NB4 (cell line): ENCODE results near the gene CNNM4.

Experiments
- MAX ChIP-seq: IDR thresholded peaks from 2 replicates; pipeline ENCODE4 v1.6.1; 2011; ENCODE audit warnings: low read depth, low read length
- MYC ChIP-seq: IDR thresholded peaks from 2 replicates; pipeline ENCODE4 v1.6.1; 2011; ENCODE audit warnings: low read depth, low read length
- POLR2A ChIP-seq: IDR thresholded peaks from 2 replicates; pipeline ENCODE4 v1.6.1; 2011; ENCODE audit warnings: mild to moderate bottlenecking; ENCODE audit not compliant: insufficient read length; ENCODE audit errors: extremely low read depth
- TF ChIP-seq, protein P1 (sequence below): IDR thresholded peaks from one replicate; pipeline ENCODE4 v1.5.1; 2012; ENCODE audit warnings: low read depth, low read length

DNA sequence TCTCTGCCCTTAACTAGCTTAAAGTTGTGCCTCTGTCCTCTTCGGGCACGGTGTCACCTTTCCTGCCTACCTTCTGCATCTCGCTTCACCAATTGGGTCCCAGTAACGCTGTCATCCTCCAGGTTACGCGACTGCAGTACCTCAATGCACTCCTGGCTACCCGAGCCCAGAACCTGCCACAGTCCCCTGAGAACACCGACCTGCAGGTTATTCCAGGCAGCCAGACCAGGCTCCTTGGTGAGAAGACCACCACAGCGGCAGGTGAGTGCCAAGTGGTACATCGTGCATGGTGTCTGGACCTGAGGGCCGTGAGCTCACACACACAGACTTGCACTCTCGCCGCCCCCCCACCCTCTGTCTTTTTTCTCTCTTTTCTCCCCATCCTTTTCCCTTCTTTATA lies 68.2 kb downstream of the CNNM4 start:
- TF ChIP-seq, protein P1, sequence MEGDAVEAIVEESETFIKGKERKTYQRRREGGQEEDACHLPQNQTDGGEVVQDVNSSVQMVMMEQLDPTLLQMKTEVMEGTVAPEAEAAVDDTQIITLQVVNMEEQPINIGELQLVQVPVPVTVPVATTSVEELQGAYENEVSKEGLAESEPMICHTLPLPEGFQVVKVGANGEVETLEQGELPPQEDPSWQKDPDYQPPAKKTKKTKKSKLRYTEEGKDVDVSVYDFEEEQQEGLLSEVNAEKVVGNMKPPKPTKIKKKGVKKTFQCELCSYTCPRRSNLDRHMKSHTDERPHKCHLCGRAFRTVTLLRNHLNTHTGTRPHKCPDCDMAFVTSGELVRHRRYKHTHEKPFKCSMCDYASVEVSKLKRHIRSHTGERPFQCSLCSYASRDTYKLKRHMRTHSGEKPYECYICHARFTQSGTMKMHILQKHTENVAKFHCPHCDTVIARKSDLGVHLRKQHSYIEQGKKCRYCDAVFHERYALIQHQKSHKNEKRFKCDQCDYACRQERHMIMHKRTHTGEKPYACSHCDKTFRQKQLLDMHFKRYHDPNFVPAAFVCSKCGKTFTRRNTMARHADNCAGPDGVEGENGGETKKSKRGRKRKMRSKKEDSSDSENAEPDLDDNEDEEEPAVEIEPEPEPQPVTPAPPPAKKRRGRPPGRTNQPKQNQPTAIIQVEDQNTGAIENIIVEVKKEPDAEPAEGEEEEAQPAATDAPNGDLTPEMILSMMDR = no peak
- TF ChIP-seq POLR2A (no peak), MYC (no peak), MAX (no peak)
